CD4-positive, alpha-beta T cell treated with Interleukin-10 for 1 hour (primary cell): ENCODE data around the gene MRPL37.

Experiments used
- DNase-seq: peaks from one replicate; pipeline ENCODE4 v3.0.0-alpha.2; 2020

Gene MRPL37

DNA sequence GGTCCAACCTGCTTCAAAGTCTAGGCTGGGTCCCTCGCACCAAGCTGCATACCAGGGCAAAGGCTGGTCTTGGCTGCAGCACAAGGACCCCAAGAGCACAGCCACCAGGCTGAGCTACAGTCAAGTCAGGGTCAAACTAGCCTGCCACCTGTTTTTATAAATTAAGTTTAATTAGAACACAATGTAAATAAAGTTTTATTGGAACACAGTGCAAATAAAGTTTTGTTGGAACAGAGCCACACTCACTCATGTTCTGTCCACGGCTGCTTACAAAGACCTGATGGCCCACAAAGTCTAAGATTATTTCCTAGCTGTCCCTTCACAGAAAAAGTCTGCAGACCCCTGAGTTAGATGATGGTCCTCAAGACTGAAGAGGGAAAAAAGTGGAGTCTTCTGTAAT is 66.2 kb downstream of the MRPL37 start:
- DNase-seq, result no peak

GRCh38 chr1:54266908-54267307 is 66.9 kb downstream of the MRPL37 start:
- no peak for DNase-seq
